Measurements from ENCODE around the gene HRAS. TPM values are rescaled to one million over a fixed set of nuclear protein-coding genes. Genes with fewer than 3 reads are reported as not detected.

HRAS gene
- total RNA-seq, 4 donors from 2014 or later = 17.1 to 50.0 (median 37.6) TPM

- peak overlapping the region; percentile 56 to 74 (median 60) for H3K4me3 ChIP-seq
- no peaks in the 10 kb centered on the region for H3K27me3 ChIP-seq
- peaks cover 8 to 16% of the 10 kb centered on the region in 2 donors for H3K4me1 ChIP-seq
- ATAC-seq (peak; percentile 14), DNase-seq (no peak)
- TF ChIP-seq CTCF (IDR thresholded peaks at IDR 0.05 in 4 of 5, conservative IDR thresholded peaks at IDR 0.05 in 1 of 5) = no peak
- no peak for TF ChIP-seq POLR2A (IDR thresholded peaks at IDR 0.05)
- H3K9me3 ChIP-seq = no peaks in the 10 kb centered on the region
- in situ Hi-C loops (cut with MboI; ENCODE audit: low sequenced_read_pairs in 4 of 4) = loop anchor here (25.0 kb wide), 2 partner anchors 145 to 170 kb away; partner anchors contain the start of genes EPS8L2 (in 3 of the 4) and TALDO1 (in 1 of the 4)
- H3K36me3 ChIP-seq = no peaks in the 10 kb centered on the region
- intact Hi-C loops (cut with DNase I; ENCODE audit: low total_unique reads) = loop anchor here (1.0 to 5.0 kb wide), 7 partner anchors 7 to 240 kb away; partner anchors contain the start of genes DEAF1, HRAS, IRF7 and LMNTD2
- peak overlapping the region; percentile 81 to 97 (median 86) for H3K27ac ChIP-seq
These were observed 32.4 kb upstream of the HRAS start for GRCh38 chr11:567629-568292.

- Histone ChIP-seq H3K36me3 (no peaks in the 10 kb centered on the region), H3K4me1 (peaks cover 8 to 15% of the 10 kb centered on the region in 2 donors), H3K4me3 (peak overlapping the region in 2 of 4 donors; percentile 56 to 59), H3K9me3 (no peaks in the 10 kb centered on the region), H3K27me3 (no peaks in the 10 kb centered on the region), H3K27ac (peak overlapping the region; percentile 81 to 97 (median 86))
- intact Hi-C loops (cut with DNase I; ENCODE audit: low total_unique reads) (loop anchor here (5.0 kb wide), 3 partner anchors 60 to 240 kb away; partner anchors contain the start of genes DEAF1, PIDD1, RNH1 and RPLP2), in situ Hi-C loops (cut with MboI; ENCODE audit: low sequenced_read_pairs in 4 of 4) (loop anchor here (25.0 kb wide), 2 partner anchors 145 to 170 kb away; partner anchors contain the start of genes EPS8L2 (in 3 of the 4) and TALDO1 (in 1 of the 4))
- DNase-seq (no peak), ATAC-seq (no peak)
- TF ChIP-seq CTCF (IDR thresholded peaks at IDR 0.05 in 4 of 5, conservative IDR thresholded peaks at IDR 0.05 in 1 of 5) = no peak
- TF ChIP-seq POLR2A (IDR thresholded peaks at IDR 0.05) = no peak
These were observed 31.7 kb upstream of the HRAS start for GRCh38 chr11:567011-567628.

- H3K27ac ChIP-seq = no peak overlapping the region
- ATAC-seq (no peak), DNase-seq (no peak)
- TF ChIP-seq CTCF (IDR thresholded peaks at IDR 0.05 in 4 of 5, conservative IDR thresholded peaks at IDR 0.05 in 1 of 5) (no peak), POLR2A (IDR thresholded peaks at IDR 0.05) (no peak)
- H3K27me3 ChIP-seq = no peaks in the 10 kb centered on the region
- peaks cover 8 to 18% of the 10 kb centered on the region in 2 donors for H3K4me1 ChIP-seq
- H3K36me3 ChIP-seq = no peaks in the 10 kb centered on the region
- intact Hi-C loops (cut with DNase I; ENCODE audit: low total_unique reads) (loop anchor here (5.0 kb wide), 3 partner anchors 59 to 241 kb away; partner anchors contain the start of genes DEAF1, PIDD1, RNH1 and RPLP2), in situ Hi-C loops (cut with MboI; ENCODE audit: low sequenced_read_pairs in 4 of 4) (loop anchor here (25.0 kb wide), 2 partner anchors 146 to 171 kb away; partner anchors contain the start of genes EPS8L2 (in 3 of the 4) and TALDO1 (in 1 of the 4))
- no peaks in the 10 kb centered on the region for H3K9me3 ChIP-seq
- no peak overlapping the region for H3K4me3 ChIP-seq
These were observed 30.6 kb upstream of the HRAS start for GRCh38 chr11:565921-566509.

- Histone ChIP-seq H3K9me3 (no peaks in the 10 kb centered on the region), H3K36me3 (no peaks in the 10 kb centered on the region), H3K4me3 (no peak overlapping the region), H3K27me3 (peaks cover 1 to 4% (median 2%) of the 10 kb centered on the region in 3 donors), H3K27ac (no peak overlapping the region), H3K4me1 (peaks cover 5 to 19% of the 10 kb centered on the region in 2 donors)
- in situ Hi-C loops (cut with MboI; ENCODE audit: low sequenced_read_pairs in 4 of 4) = loop anchor here (25.0 kb wide), 2 partner anchors 148 to 173 kb away; partner anchors contain the start of genes EPS8L2 (in 3 of the 4) and TALDO1 (in 1 of the 4)
- TF ChIP-seq POLR2A (IDR thresholded peaks at IDR 0.05) (no peak), CTCF (IDR thresholded peaks at IDR 0.05 in 4 of 5, conservative IDR thresholded peaks at IDR 0.05 in 1 of 5) (no peak)
- DNase-seq = no peak
- ATAC-seq = no peak
- intact Hi-C loops (cut with DNase I; ENCODE audit: low total_unique reads) = no loop called here
These were observed 28.6 kb upstream of the HRAS start for GRCh38 chr11:563812-564578.
